Nephron (organoid): Measurements from ENCODE around the gene AHNAK.

ENCODE experiments used
- H3K27ac Mint-ChIP-seq, 3 experiments: 2 replicates each; pipeline ENCODE4 v1.8.0; 2020; ENCODE audit warnings: mixed read lengths in 3 of 3, mild to moderate bottlenecking in 2 of 3, moderate library complexity in 1 of 3
- H3K27me3 Mint-ChIP-seq: 2 replicates; pipeline ENCODE4 v1.8.0; 2021; ENCODE audit warnings: low read depth, mild to moderate bottlenecking, moderate library complexity, mixed read lengths
- H3K36me3 Mint-ChIP-seq: 2 replicates; pipeline ENCODE4 v1.8.0; 2020; ENCODE audit warnings: low read depth, mixed read lengths
- H3K4me1 Mint-ChIP-seq: 2 replicates; pipeline ENCODE4 v1.8.0; 2020; ENCODE audit warnings: mixed read lengths
- H3K4me3 Mint-ChIP-seq, 3 experiments: 2 replicates each; pipeline ENCODE4 v1.8.0; 2020; ENCODE audit warnings: mild to moderate bottlenecking in 3 of 3, mixed read lengths in 3 of 3, moderate library complexity in 2 of 3
- H3K9me3 Mint-ChIP-seq: 2 replicates; pipeline ENCODE4 v1.8.0; 2020; ENCODE audit warnings: mixed read lengths
- TF ChIP-seq, protein P1 (sequence below), 3 experiments: fragments of 200-600 bp; sonication (generic); IDR thresholded peaks; one replicate each; pipeline ENCODE4 v1.5.0; 2021; ENCODE audit warnings: antibody characterized with exemption in 3 of 3; ENCODE audit not compliant: unreplicated experiment in 3 of 3

The AHNAK gene

DNA sequence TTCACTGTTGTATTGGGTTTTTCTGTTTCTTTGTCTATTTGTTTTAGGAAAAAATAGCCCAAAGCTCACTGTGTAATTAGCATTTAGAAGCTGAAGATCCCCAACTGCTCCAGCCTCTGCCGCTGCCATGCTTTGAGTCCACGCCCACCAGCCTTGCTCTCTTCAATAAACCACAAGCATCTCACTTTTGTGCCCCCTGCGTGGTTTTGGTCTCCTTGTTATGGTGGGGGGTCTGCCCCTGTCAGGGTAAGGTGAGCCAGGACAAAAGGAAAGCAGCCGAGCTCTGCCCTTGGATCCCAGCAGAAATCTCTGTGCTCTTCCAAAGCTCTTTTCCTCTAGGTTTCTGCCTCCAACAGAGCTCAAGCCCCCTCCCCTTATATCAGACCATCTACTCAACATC, 123.6 kb downstream of the AHNAK start:
- TF ChIP-seq, protein P1, sequence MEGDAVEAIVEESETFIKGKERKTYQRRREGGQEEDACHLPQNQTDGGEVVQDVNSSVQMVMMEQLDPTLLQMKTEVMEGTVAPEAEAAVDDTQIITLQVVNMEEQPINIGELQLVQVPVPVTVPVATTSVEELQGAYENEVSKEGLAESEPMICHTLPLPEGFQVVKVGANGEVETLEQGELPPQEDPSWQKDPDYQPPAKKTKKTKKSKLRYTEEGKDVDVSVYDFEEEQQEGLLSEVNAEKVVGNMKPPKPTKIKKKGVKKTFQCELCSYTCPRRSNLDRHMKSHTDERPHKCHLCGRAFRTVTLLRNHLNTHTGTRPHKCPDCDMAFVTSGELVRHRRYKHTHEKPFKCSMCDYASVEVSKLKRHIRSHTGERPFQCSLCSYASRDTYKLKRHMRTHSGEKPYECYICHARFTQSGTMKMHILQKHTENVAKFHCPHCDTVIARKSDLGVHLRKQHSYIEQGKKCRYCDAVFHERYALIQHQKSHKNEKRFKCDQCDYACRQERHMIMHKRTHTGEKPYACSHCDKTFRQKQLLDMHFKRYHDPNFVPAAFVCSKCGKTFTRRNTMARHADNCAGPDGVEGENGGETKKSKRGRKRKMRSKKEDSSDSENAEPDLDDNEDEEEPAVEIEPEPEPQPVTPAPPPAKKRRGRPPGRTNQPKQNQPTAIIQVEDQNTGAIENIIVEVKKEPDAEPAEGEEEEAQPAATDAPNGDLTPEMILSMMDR (IDR thresholded peaks at IDR 0.05; ENCODE audit: unreplicated experiment in 3 of 3), result no peak
- Mint-ChIP-seq H3K4me3 (peak overlapping the region; percentile 51 to 73 (median 64)), H3K27ac (peak overlapping the region; percentile 86 to 98 (median 97)), H3K36me3 (no peaks in the 10 kb centered on the region), H3K27me3 (peaks cover 24% of the 10 kb centered on the region), H3K9me3 (no peaks in the 10 kb centered on the region), H3K4me1 (peaks cover 63% of the 10 kb centered on the region)

DNA sequence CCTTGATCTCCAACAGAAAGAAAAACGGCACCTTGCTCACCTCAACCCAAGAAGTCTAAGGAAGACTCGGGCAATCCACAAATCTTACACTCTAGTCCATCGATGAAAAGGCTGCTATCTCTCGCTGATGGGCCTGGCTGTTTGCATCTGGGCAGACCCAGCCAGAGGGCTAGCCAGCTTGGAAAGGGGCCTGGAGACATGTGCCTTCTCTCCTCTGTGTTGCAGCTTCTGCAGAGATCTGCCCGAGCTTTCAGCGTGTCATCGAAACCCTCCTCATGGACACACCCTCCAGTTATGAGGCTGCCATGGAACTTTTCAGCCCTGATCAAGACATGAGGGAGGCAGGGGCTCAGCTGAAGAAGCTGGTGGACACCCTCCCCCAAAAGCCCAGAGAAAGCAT, 124.6 kb downstream of the AHNAK start:
- H3K4me3 Mint-ChIP-seq, result peak overlapping the region in 1 of 3 experiments; percentile 29
- TF ChIP-seq, protein P1 (IDR thresholded peaks at IDR 0.05; ENCODE audit: unreplicated experiment in 3 of 3), result no peak
- peak overlapping the region; percentile 23 to 98 (median 89) for H3K27ac Mint-ChIP-seq
- H3K4me1 Mint-ChIP-seq, result peaks cover 64% of the 10 kb centered on the region
- H3K36me3 Mint-ChIP-seq, result no peaks in the 10 kb centered on the region
- no peaks in the 10 kb centered on the region for H3K9me3 Mint-ChIP-seq
- peaks cover 24% of the 10 kb centered on the region for H3K27me3 Mint-ChIP-seq

DNA sequence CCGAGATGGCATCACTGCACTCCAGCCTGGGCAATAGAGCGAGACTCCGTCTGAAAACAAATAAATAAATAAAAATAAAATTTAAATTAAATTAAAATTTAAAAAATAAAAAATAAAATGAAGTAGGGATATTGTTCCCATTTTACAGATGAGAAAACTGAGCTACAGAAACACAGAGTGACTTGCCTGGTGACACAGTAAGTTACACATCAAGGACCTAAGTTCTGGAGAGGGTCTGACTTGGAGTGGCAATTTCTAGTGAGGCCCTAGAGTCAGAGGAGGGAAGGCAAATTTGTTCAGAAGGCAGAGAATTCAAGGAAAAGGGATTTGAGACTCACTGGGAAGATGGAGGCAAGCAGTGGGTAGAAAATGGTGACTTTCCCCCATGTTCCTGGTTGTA, 125.7 kb downstream of the AHNAK start:
- H3K4me3 Mint-ChIP-seq, result no peak overlapping the region

DNA sequence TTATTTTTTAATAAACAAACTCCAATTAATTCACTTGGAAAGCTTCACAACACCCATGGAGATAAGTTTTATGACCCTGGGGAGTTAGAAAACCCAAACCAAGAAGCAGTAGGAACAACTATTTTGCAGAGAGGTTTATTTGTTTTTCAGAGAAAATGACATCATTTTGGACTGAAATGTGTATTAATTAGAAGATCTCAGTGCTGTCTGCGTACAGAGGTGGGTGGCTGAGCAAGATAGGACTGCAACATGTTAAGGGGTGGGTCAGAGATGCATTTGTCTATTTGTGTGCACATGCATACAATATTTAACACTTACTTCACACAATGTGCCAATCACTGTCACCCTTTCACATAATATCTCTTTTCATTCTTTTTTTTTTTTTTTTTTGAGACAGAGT, 126.7 kb downstream of the AHNAK start:
- no peaks in the 10 kb centered on the region for H3K36me3 Mint-ChIP-seq
- H3K9me3 Mint-ChIP-seq, result no peaks in the 10 kb centered on the region
- peak overlapping the region; percentile 94 to 100 (median 97) for H3K27ac Mint-ChIP-seq
- TF ChIP-seq, protein P1 (IDR thresholded peaks at IDR 0.05; ENCODE audit: unreplicated experiment in 3 of 3), result no peak
- peaks cover 14% of the 10 kb centered on the region for H3K27me3 Mint-ChIP-seq
- H3K4me3 Mint-ChIP-seq, result peak overlapping the region in 1 of 3 experiments; percentile 31
- peaks cover 55% of the 10 kb centered on the region for H3K4me1 Mint-ChIP-seq

More for the DNA sequence above, 125.7 kb downstream of the AHNAK start:
- peaks cover 55% of the 10 kb centered on the region for H3K4me1 Mint-ChIP-seq
- no peaks in the 10 kb centered on the region for H3K36me3 Mint-ChIP-seq
- no peaks in the 10 kb centered on the region for H3K9me3 Mint-ChIP-seq
- peak overlapping the region; percentile 46 to 98 (median 89) for H3K27ac Mint-ChIP-seq
- peaks cover 14% of the 10 kb centered on the region for H3K27me3 Mint-ChIP-seq
- TF ChIP-seq, protein P1 (IDR thresholded peaks at IDR 0.05; ENCODE audit: unreplicated experiment in 3 of 3), result no peak

DNA sequence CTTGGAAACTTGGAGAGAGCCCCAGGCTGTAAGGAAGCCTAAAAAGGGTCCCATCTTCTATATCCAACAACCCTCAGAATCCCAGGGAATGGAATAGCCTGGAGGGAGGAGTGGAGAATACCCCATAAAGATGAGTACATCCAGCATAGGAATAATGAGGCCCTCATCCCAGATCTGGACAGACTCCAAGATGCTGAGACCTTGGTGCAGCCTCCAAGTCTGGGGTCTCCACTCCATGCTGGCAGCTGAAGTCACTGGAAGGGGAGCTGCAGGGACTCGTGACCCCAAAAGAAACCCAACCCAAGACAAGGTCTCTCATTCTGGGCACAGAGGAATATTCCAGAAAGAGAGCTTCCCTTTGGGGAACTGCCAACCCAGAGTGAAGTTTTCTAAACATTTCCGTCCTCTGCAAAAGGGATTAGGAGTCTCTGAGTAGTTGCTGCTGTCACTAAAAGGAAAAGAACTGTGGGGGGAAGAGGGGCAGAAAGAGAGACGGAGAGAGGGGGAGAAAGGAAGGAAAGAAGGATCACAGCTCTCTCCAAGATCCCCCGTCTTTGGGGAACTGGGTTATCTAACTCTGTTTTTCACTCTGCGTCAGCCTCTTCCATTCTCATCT, 127.2 kb downstream of the AHNAK start:
- H3K27ac Mint-ChIP-seq, result peak overlapping the region; percentile 94 to 100 (median 97)
- H3K27me3 Mint-ChIP-seq, result peaks cover 11% of the 10 kb centered on the region
- H3K4me1 Mint-ChIP-seq, result peaks cover 52% of the 10 kb centered on the region
- TF ChIP-seq, protein P1 (IDR thresholded peaks at IDR 0.05; ENCODE audit: unreplicated experiment in 3 of 3), result no peak
- peak overlapping the region in 2 of 3 experiments; percentile 25 to 31 for H3K4me3 Mint-ChIP-seq
- no peaks in the 10 kb centered on the region for H3K9me3 Mint-ChIP-seq
- H3K36me3 Mint-ChIP-seq, result no peaks in the 10 kb centered on the region

DNA sequence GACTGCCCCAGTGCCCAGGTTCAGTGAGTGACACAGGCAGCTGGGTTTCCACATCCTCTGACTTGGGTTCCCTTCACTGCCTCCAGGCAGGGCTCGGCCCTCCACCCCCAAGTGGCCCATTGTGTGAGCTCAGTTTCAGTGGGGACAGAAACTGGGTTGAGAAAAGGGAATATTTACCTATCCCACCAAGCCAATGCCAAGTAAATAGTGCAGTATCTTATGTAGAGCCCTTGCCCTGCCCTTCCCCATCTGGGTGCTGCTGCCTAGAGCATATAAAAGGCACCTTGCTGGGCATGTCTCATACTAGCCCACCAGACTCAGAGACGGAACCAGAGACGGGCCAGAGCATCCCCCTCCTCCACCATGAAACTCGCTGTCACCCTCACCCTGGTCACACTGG, 127.9 kb downstream of the AHNAK start, which contains the start of gene SCGB1A1:
TSS of gene SCGB1A1 (plus strand) at position 301 of the 400 bp plus-strand sequence. CDS start at position 364, 63 bp downstream.
- H3K36me3 Mint-ChIP-seq, result no peaks in the 10 kb centered on the region
- H3K4me1 Mint-ChIP-seq, result peaks cover 45% of the 10 kb centered on the region
- peaks cover 5% of the 10 kb centered on the region for H3K27me3 Mint-ChIP-seq
- TF ChIP-seq, protein P1 (IDR thresholded peaks at IDR 0.05; ENCODE audit: unreplicated experiment in 3 of 3), result no peak
- H3K9me3 Mint-ChIP-seq, result no peaks in the 10 kb centered on the region
- peak within 1 kb of the TSS; percentile 94 to 100 (median 97) for H3K27ac Mint-ChIP-seq
- peak within 1 kb of the TSS in 2 of 3 experiments; percentile 25 to 31 for H3K4me3 Mint-ChIP-seq
